ENCODE data around the gene PIGP. TPM values are rescaled to one million over a fixed set of nuclear protein-coding genes. Genes with fewer than 3 reads are reported as not detected.

Gene PIGP
- total RNA-seq, 1 donor from 2014 or later = 11.0 TPM

DNA sequence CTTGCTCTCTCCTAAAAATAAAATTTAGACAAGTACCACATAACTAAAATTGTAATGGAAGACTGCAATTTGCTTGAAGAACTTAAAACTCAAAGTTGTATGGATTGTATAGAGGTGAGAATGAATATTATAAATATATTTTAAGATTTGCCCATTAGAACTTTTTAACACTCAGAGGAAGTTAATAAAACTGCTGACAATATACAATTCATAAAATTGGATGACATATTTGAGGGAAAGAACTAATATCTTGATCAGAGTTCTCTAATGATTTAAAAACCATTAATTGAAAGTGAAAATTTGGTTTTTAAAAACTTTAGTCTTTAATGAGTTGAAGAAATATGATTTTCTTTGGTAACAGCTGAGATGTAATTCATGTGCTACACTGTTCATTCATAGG, 21.1 kb upstream of the PIGP start:
- DNase-seq (ENCODE audit: low spot score in 2 of 2, unreplicated experiment in 2 of 2) = no peak
- TF ChIP-seq, protein P1, sequence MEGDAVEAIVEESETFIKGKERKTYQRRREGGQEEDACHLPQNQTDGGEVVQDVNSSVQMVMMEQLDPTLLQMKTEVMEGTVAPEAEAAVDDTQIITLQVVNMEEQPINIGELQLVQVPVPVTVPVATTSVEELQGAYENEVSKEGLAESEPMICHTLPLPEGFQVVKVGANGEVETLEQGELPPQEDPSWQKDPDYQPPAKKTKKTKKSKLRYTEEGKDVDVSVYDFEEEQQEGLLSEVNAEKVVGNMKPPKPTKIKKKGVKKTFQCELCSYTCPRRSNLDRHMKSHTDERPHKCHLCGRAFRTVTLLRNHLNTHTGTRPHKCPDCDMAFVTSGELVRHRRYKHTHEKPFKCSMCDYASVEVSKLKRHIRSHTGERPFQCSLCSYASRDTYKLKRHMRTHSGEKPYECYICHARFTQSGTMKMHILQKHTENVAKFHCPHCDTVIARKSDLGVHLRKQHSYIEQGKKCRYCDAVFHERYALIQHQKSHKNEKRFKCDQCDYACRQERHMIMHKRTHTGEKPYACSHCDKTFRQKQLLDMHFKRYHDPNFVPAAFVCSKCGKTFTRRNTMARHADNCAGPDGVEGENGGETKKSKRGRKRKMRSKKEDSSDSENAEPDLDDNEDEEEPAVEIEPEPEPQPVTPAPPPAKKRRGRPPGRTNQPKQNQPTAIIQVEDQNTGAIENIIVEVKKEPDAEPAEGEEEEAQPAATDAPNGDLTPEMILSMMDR (IDR thresholded peaks at IDR 0.05; ENCODE audit: unreplicated experiment) = no peak
- Mint-ChIP-seq H3K36me3 (peaks cover 21% of the 10 kb centered on the region), H3K27ac (no peak overlapping the region), H3K9me3 (no peaks in the 10 kb centered on the region), H3K27me3 (ENCODE audit: low read depth) (no peaks in the 10 kb centered on the region), H3K4me3 (no peak overlapping the region), H3K4me1 (no peaks in the 10 kb centered on the region)

DNA sequence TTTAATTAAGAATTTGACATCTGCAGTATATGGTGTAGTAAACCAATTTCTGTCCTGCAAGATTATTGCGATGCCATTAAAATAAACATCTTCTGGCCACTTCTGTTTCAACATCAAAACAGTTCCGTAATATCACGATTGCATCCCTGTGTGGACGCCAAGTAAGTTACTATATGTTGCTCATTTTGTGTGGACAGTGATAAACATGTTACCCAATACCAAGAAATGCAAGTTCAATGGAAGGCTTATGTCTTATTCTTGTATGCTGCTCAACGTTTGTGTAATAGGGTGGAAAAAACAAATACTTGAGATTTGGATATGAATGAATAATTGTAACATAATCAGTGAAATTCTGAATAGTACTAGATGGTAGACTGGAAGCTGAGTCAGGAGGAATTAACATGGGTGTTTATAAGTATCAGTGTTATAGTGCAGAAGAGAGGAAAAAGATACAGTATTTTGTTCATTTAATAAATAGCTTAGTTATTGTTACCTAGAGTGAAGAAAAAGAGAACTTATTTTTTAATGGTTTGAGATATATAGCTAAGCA, 15.4 kb upstream of the PIGP start:
- no peak overlapping the region for H3K27ac Mint-ChIP-seq
- H3K4me1 Mint-ChIP-seq = peaks cover 3% of the 10 kb centered on the region
- H3K36me3 Mint-ChIP-seq = peaks cover 17% of the 10 kb centered on the region
- no peak for DNase-seq (ENCODE audit: low spot score in 2 of 2, unreplicated experiment in 2 of 2)
- no peaks in the 10 kb centered on the region for H3K9me3 Mint-ChIP-seq
- no peak overlapping the region for H3K4me3 Mint-ChIP-seq
- TF ChIP-seq, protein P1 (IDR thresholded peaks at IDR 0.05; ENCODE audit: unreplicated experiment) = no peak
- H3K27me3 Mint-ChIP-seq (ENCODE audit: low read depth) = no peaks in the 10 kb centered on the region

DNA sequence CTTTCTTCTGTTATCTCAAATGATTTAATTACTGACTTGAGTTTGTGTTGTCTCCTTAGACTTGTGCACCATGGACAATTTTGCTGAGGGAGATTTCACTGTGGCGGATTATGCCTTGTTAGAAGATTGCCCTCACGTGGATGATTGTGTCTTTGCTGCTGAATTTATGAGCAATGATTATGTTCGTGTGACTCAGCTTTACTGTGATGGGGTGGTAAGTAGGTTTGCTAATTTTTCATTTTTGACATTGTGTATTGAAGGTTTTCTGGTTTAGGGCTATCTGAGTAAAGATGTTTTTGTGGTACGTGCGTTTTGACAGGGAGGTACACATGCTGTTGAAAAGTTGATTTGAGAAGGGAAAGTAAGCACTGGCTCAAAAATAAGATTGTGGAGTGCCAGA, 14.3 kb upstream of the PIGP start:
- DNase-seq (ENCODE audit: low spot score in 2 of 2, unreplicated experiment in 2 of 2) = no peak
- Mint-ChIP-seq H3K4me3 (no peak overlapping the region), H3K9me3 (no peaks in the 10 kb centered on the region)

DNA sequence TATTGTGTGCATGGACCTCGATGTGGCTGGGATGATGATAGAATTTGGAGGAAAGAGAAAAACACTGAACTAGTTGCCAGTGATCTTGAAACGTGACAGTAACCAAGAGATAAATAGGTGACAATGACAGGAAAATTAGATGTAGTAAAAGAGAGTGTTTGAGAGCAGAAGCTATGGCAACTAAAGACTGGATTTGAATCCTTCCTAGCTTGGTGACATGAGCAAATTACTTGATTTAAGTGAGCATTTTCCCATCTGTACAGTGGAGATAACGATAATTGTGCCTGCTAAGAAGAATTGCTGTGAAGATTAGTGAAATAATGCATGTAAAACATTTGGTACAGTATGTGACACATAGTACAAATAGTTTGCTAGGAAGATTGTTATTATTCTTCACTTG, 12.9 kb upstream of the PIGP start:
- Mint-ChIP-seq H3K36me3 (peaks cover 22% of the 10 kb centered on the region), H3K4me3 (no peak overlapping the region), H3K27ac (no peak overlapping the region), H3K4me1 (peaks cover 8% of the 10 kb centered on the region), H3K27me3 (ENCODE audit: low read depth) (no peaks in the 10 kb centered on the region), H3K9me3 (peaks cover under 1% of the 10 kb centered on the region)
- TF ChIP-seq, protein P1 (IDR thresholded peaks at IDR 0.05; ENCODE audit: unreplicated experiment) = no peak
- no peak for DNase-seq (ENCODE audit: low spot score in 2 of 2, unreplicated experiment in 2 of 2)

More for the DNA sequence above, 14.3 kb upstream of the PIGP start:
- Mint-ChIP-seq H3K4me1 (peaks cover 8% of the 10 kb centered on the region), H3K27me3 (ENCODE audit: low read depth) (no peaks in the 10 kb centered on the region), H3K27ac (no peak overlapping the region), H3K36me3 (peaks cover 19% of the 10 kb centered on the region)
- TF ChIP-seq, protein P1 (IDR thresholded peaks at IDR 0.05; ENCODE audit: unreplicated experiment) = no peak

DNA sequence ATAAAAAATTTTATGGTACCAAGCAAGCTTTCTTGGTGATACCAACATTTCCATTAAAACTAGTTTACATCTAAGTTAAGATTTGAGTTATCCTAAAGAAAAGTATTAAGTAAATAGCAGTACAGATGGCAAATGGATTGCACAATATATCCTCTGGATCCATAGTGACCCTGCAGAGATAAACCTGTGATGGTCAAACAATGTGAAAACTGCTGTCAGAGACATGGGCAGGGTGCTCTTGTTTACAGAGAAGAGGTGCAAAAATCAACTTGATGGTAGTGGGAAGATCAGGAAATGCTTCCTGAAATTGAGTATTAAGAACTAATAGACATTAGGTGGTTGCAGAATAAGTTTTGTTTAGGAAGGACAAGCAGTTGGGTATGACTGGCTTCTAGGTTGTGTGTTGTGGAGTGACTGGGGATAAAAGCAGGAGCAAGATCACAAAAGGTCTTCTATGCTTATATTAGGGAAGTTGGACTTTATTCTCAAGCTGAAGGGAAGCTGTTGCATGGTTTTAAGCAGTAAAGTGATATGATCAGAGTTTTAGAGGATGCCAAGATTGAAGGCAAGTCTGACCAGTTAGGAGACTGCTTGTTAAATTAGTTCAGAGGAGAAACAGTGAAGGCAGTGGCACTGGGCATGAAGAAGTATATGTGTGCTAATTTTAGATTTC, 10.1 kb upstream of the PIGP start:
- Mint-ChIP-seq H3K4me1 (peaks cover 8% of the 10 kb centered on the region), H3K27me3 (ENCODE audit: low read depth) (no peaks in the 10 kb centered on the region), H3K4me3 (no peak overlapping the region), H3K27ac (peak overlapping the region; percentile 12), H3K9me3 (peaks cover 22% of the 10 kb centered on the region), H3K36me3 (peaks cover 23% of the 10 kb centered on the region)
- TF ChIP-seq, protein P1 (IDR thresholded peaks at IDR 0.05; ENCODE audit: unreplicated experiment) = no peak
- DNase-seq (ENCODE audit: low spot score in 2 of 2, unreplicated experiment in 2 of 2) = no peak
